HL-60/S4 treated with phorbol 12-myristate 13-acetate at 8.2 ng/mL for 4 days and 3 days (cell line): ENCODE data around the gene GJE1.
"Not testable (repeated sequence)": the region's sequence is repeated elsewhere in the genome, so short reads cannot be mapped to it uniquely, and the experiment has no call there.

Experiments used
- in situ Hi-C: fragments of 300-500 bp; cut with MboI; formaldehyde crosslinking; loops from 2 replicates; pipeline ENCODE4 v1.15.0; 2022; ENCODE audit warnings: low sequenced_read_pairs

GJE1 gene

GRCh38 chr6:142132625-142133024 is at the start of gene GJE1:
Gene GJE1, plus strand, starts transcription at chr6:142132925. Its CDS starts 234 bp downstream, at chr6:142133159.
- in situ Hi-C loops: no loop called here

- in situ Hi-C loops: no loop called here
Observed at GRCh38 chr6:142087950-142088857, 44.5 kb upstream of the GJE1 start.

- in situ Hi-C loops: no loop called here
Observed at GRCh38 chr6:142088858-142089216, 43.9 kb upstream of the GJE1 start.

- in situ Hi-C loops: not testable (repeated sequence)
Observed at GRCh38 chr6:142104820-142105219, 27.9 kb upstream of the GJE1 start.

GRCh38 chr6:142110820-142111219 is 21.9 kb upstream of the GJE1 start:
- in situ Hi-C loops: not testable (repeated sequence)

GRCh38 chr6:142112451-142113061 is 20.2 kb upstream of the GJE1 start:
- in situ Hi-C loops: no loop called here

GRCh38 chr6:142117366-142117765 is 15.4 kb upstream of the GJE1 start:
- in situ Hi-C loops: no loop called here

GRCh38 chr6:142118328-142118727 is 14.4 kb upstream of the GJE1 start:
- in situ Hi-C loops: no loop called here

GRCh38 chr6:142118925-142119324 is 13.8 kb upstream of the GJE1 start:
- in situ Hi-C loops: no loop called here

- in situ Hi-C loops: no loop called here
Observed at GRCh38 chr6:142121342-142121741, 11.4 kb upstream of the GJE1 start.

- in situ Hi-C loops: no loop called here
Observed at GRCh38 chr6:142130814-142131213, 1.9 kb upstream of the GJE1 start.

- in situ Hi-C loops: no loop called here
Observed at GRCh38 chr6:142138876-142139275, 6.2 kb downstream of the GJE1 start.

GRCh38 chr6:142141531-142141930 is 8.8 kb downstream of the GJE1 start:
- in situ Hi-C loops: not testable (repeated sequence)

- in situ Hi-C loops: no loop called here
Observed at GRCh38 chr6:142146828-142147662, 14.3 kb downstream of the GJE1 start, which contains the start of the genes NMBR and VTA1. Gene NMBR, minus strand, starts transcription at chr6:142147122. Its CDS starts 58,464 bp downstream, at chr6:142088658. Gene VTA1, plus strand, starts transcription at chr6:142147263. Its CDS starts 25 bp downstream, at chr6:142147288.

- in situ Hi-C loops: no loop called here
Observed at GRCh38 chr6:142152746-142153145, 20.0 kb downstream of the GJE1 start.

- in situ Hi-C loops: no loop called here
Observed at GRCh38 chr6:142153196-142153595, 20.5 kb downstream of the GJE1 start.

GRCh38 chr6:142154336-142154735 is 21.6 kb downstream of the GJE1 start:
- in situ Hi-C loops: no loop called here

- in situ Hi-C loops: no loop called here
Observed at GRCh38 chr6:142155091-142155490, 22.4 kb downstream of the GJE1 start.

GRCh38 chr6:142155895-142156757 is 23.4 kb downstream of the GJE1 start:
- in situ Hi-C loops: no loop called here

GRCh38 chr6:142156758-142157068 is 24.0 kb downstream of the GJE1 start:
- in situ Hi-C loops: not testable (repeated sequence)
